HL-60 (cell line): ENCODE results near the gene CBFA2T2.

Experiments
- DNase-seq, 2 experiments: peaks; one replicate each; pipeline ENCODE4 v3.0.0-alpha.2; 2010 to 2020; ENCODE audit warnings: low read depth in 1 of 2, low spot score in 1 of 2
- H3K27ac ChIP-seq: fragments of 250-450 bp; sonication (Bioruptor Pico); replicated peaks from 2 replicates; pipeline ENCODE4 v1.5.1; 2020; ENCODE audit warnings: mild to moderate bottlenecking, moderate library complexity
- H3K27me3 ChIP-seq: fragments of 250-450 bp; sonication (Bioruptor Pico); 2 replicates; pipeline ENCODE4 v1.5.1; 2021; ENCODE audit warnings: mild to moderate bottlenecking, moderate library complexity; ENCODE audit not compliant: insufficient read depth, poor library complexity, severe bottlenecking
- H3K4me3 ChIP-seq: replicated peaks from 2 replicates; pipeline ENCODE4 v1.5.1; 2011; ENCODE audit warnings: mild to moderate bottlenecking, control low read depth, low read length; ENCODE audit not compliant: insufficient read depth
- CTCF ChIP-seq: IDR thresholded peaks from one replicate; pipeline ENCODE4 v1.5.1; 2011; ENCODE audit warnings: low read length, control low read depth, inconsistent platforms; ENCODE audit not compliant: insufficient read depth
- GABPA ChIP-seq: IDR thresholded peaks from 2 replicates; pipeline ENCODE4 v1.6.1; 2012; ENCODE audit warnings: low read depth
- POLR2AphosphoS5 ChIP-seq: IDR thresholded peaks from 2 replicates; pipeline ENCODE4 v1.6.1; 2012; ENCODE audit warnings: low read depth
- REST ChIP-seq: IDR thresholded peaks from 2 replicates; pipeline ENCODE4 v1.6.1; 2012; ENCODE audit warnings: low read depth; ENCODE audit not compliant: insufficient replicate concordance
- SPI1 ChIP-seq: IDR thresholded peaks from 2 replicates; pipeline ENCODE4 v1.6.1; 2012; ENCODE audit warnings: low read depth, mild to moderate bottlenecking, borderline replicate concordance

Gene CBFA2T2

GRCh38 chr20:33604084-33604990 is 114.4 kb downstream of the CBFA2T2 start:
- Histone ChIP-seq H3K4me3 (no peak overlapping the region), H3K27ac (no peak overlapping the region), H3K27me3 (no peaks in the 10 kb centered on the region)
- no peak for DNase-seq
- TF ChIP-seq CTCF (no peak), SPI1 (no peak), REST (no peak), GABPA (no peak), POLR2AphosphoS5 (no peak)

GRCh38 chr20:33604991-33605370 is 115.1 kb downstream of the CBFA2T2 start:
- Histone ChIP-seq H3K4me3 (no peak overlapping the region), H3K27ac (no peak overlapping the region), H3K27me3 (no peaks in the 10 kb centered on the region)
- TF ChIP-seq SPI1 (no peak), REST (no peak), GABPA (no peak), CTCF (no peak), POLR2AphosphoS5 (no peak)
- no peak for DNase-seq

GRCh38 chr20:33606118-33606771 is 116.3 kb downstream of the CBFA2T2 start:
- Histone ChIP-seq H3K4me3 (no peak overlapping the region), H3K27ac (no peak overlapping the region), H3K27me3 (no peaks in the 10 kb centered on the region)
- no peak for TF ChIP-seq CTCF
- no peak for TF ChIP-seq GABPA
- no peak for TF ChIP-seq REST
- TF ChIP-seq POLR2AphosphoS5, result no peak
- no peak for TF ChIP-seq SPI1
- no peak for DNase-seq
